ENCODE measurements around the gene IFITM5. TPM values are rescaled to one million over a fixed set of nuclear protein-coding genes. Genes with fewer than 3 reads are reported as not detected.

Gene IFITM5
- total and polyA plus RNA-seq, 9 of the 15 experiments (the other 6 are each of a cell fraction or from before 2014, with no cell fraction given): 0.19 TPM; not detected in 8

DNA sequence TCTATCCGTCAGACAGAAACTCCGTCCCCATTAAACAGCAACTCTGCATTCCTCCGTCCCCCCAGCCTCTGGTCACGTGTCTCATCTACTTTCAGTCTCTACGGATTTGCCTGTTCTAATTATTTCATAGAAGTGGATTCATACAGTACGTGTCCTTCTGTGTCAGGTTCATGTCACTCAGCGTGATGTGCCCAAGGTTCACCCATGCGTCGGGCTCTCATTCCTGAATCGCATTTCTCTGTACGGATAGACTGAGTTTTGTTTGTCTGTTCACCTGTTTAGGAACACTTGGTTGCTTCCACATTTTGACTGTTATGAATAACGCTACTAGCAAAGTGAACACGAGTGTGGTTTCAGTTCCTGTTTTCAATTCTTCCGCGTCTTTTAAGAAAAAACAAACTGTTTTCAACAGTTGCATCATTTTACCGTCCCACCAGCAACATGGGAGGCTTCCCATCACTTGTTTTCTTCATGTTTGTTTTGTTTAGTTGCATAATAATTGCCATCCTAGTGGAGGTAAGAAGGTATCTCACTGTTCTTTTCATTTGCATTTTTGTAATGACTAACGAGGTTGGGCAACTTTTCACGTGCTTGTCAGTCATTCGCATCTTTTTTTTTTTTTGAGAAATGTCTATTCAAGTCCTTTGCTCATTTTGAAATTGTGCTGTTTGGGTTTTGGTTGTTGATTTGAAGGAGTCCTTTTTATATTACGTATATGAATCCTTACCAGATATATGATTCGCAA, 30.0 kb downstream of the IFITM5 start (continued):
- 0 out of 2 replicates have a peak, but pooled peaks have one; percentile 21 for TF ChIP-seq NCOA1 (IDR thresholded peaks at IDR 0.05; ENCODE audit: low read depth)
- TF ChIP-seq ZNF77 (CRISPR knock-in tag; IDR thresholded peaks at IDR 0.05): no peak
- TF ChIP-seq, protein P1, sequence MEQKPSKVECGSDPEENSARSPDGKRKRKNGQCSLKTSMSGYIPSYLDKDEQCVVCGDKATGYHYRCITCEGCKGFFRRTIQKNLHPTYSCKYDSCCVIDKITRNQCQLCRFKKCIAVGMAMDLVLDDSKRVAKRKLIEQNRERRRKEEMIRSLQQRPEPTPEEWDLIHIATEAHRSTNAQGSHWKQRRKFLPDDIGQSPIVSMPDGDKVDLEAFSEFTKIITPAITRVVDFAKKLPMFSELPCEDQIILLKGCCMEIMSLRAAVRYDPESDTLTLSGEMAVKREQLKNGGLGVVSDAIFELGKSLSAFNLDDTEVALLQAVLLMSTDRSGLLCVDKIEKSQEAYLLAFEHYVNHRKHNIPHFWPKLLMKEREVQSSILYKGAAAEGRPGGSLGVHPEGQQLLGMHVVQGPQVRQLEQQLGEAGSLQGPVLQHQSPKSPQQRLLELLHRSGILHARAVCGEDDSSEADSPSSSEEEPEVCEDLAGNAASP (IDR thresholded peaks at IDR 0.05): no peak
- TF ChIP-seq FOXM1 (IDR thresholded peaks at IDR 0.05; ENCODE audit: low read depth): peak; percentile 98
- TF ChIP-seq FOXM1 (CRISPR knock-in tag; IDR thresholded peaks at IDR 0.05; ENCODE audit: low read depth): no peak
- TF ChIP-seq, protein P2, sequence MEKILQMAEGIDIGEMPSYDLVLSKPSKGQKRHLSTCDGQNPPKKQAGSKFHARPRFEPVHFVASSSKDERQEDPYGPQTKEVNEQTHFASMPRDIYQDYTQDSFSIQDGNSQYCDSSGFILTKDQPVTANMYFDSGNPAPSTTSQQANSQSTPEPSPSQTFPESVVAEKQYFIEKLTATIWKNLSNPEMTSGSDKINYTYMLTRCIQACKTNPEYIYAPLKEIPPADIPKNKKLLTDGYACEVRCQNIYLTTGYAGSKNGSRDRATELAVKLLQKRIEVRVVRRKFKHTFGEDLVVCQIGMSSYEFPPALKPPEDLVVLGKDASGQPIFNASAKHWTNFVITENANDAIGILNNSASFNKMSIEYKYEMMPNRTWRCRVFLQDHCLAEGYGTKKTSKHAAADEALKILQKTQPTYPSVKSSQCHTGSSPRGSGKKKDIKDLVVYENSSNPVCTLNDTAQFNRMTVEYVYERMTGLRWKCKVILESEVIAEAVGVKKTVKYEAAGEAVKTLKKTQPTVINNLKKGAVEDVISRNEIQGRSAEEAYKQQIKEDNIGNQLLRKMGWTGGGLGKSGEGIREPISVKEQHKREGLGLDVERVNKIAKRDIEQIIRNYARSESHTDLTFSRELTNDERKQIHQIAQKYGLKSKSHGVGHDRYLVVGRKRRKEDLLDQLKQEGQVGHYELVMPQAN (IDR thresholded peaks at IDR 0.05; ENCODE audit: borderline replicate concordance): no peak
- no peak for TF ChIP-seq TAF1 (IDR thresholded peaks at IDR 0.05; ENCODE audit: control insufficient read depth, extremely low read depth, insufficient read depth, low read length, severe bottlenecking)
- TF ChIP-seq, protein P3, sequence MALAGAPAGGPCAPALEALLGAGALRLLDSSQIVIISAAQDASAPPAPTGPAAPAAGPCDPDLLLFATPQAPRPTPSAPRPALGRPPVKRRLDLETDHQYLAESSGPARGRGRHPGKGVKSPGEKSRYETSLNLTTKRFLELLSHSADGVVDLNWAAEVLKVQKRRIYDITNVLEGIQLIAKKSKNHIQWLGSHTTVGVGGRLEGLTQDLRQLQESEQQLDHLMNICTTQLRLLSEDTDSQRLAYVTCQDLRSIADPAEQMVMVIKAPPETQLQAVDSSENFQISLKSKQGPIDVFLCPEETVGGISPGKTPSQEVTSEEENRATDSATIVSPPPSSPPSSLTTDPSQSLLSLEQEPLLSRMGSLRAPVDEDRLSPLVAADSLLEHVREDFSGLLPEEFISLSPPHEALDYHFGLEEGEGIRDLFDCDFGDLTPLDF (CRISPR knock-in tag; IDR thresholded peaks at IDR 0.05): no peak
- TF ChIP-seq, protein P4, sequence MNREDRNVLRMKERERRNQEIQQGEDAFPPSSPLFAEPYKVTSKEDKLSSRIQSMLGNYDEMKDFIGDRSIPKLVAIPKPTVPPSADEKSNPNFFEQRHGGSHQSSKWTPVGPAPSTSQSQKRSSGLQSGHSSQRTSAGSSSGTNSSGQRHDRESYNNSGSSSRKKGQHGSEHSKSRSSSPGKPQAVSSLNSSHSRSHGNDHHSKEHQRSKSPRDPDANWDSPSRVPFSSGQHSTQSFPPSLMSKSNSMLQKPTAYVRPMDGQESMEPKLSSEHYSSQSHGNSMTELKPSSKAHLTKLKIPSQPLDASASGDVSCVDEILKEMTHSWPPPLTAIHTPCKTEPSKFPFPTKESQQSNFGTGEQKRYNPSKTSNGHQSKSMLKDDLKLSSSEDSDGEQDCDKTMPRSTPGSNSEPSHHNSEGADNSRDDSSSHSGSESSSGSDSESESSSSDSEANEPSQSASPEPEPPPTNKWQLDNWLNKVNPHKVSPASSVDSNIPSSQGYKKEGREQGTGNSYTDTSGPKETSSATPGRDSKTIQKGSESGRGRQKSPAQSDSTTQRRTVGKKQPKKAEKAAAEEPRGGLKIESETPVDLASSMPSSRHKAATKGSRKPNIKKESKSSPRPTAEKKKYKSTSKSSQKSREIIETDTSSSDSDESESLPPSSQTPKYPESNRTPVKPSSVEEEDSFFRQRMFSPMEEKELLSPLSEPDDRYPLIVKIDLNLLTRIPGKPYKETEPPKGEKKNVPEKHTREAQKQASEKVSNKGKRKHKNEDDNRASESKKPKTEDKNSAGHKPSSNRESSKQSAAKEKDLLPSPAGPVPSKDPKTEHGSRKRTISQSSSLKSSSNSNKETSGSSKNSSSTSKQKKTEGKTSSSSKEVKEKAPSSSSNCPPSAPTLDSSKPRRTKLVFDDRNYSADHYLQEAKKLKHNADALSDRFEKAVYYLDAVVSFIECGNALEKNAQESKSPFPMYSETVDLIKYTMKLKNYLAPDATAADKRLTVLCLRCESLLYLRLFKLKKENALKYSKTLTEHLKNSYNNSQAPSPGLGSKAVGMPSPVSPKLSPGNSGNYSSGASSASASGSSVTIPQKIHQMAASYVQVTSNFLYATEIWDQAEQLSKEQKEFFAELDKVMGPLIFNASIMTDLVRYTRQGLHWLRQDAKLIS (CRISPR knock-in tag; IDR thresholded peaks at IDR 0.05): no peak
- no peak for TF ChIP-seq PRPF4 (IDR thresholded peaks at IDR 0.05; ENCODE audit: insufficient read depth, low read depth, low read length, poor library complexity, severe bottlenecking)
- TF ChIP-seq BCOR (IDR thresholded peaks at IDR 0.05): no peak
- TF ChIP-seq, protein P5, sequence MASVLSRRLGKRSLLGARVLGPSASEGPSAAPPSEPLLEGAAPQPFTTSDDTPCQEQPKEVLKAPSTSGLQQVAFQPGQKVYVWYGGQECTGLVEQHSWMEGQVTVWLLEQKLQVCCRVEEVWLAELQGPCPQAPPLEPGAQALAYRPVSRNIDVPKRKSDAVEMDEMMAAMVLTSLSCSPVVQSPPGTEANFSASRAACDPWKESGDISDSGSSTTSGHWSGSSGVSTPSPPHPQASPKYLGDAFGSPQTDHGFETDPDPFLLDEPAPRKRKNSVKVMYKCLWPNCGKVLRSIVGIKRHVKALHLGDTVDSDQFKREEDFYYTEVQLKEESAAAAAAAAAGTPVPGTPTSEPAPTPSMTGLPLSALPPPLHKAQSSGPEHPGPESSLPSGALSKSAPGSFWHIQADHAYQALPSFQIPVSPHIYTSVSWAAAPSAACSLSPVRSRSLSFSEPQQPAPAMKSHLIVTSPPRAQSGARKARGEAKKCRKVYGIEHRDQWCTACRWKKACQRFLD (CRISPR knock-in tag; IDR thresholded peaks at IDR 0.05): peak; percentile 31; the same call in 1 of the 2 replicates
- TF ChIP-seq CCNT2 (IDR thresholded peaks at IDR 0.05; ENCODE audit: borderline replicate concordance, extremely low read depth, insufficient read length, low read depth, low read length): no peak
- no peak; the same call in 1 of the 2 replicates for TF ChIP-seq SMAD4 (CRISPR knock-in tag; conservative IDR thresholded peaks at IDR 0.05)

All from K562 (cell line).